ENCODE results near the gene CDK14.

The CDK14 gene

GRCh38 chr7:90984692-90985091 lies 388.6 kb downstream of the CDK14 start:
- TF ChIP-seq TAF1 (IDR thresholded peaks at IDR 0.05; ENCODE audit: borderline replicate concordance, insufficient read depth, low read length): no peak
- no peak for TF ChIP-seq REST (IDR thresholded peaks at IDR 0.05; ENCODE audit: insufficient read depth in 1 of 2, low read depth in 2 of 2, low read length in 2 of 2)
- TF ChIP-seq FOXP2 (optimal IDR thresholded peaks at IDR 0.05; ENCODE audit: borderline replicate concordance, extremely low read depth, extremely low read length, insufficient read depth): no peak
- TF ChIP-seq POLR2AphosphoS5 (IDR thresholded peaks at IDR 0.05; ENCODE audit: low read depth, low read length): no peak
- no peak for TF ChIP-seq SIN3A (IDR thresholded peaks at IDR 0.05; ENCODE audit: borderline replicate concordance, insufficient read depth, low read length)

GRCh38 chr7:90988516-90988915 lies 392.4 kb downstream of the CDK14 start:
- TF ChIP-seq POLR2AphosphoS5 (IDR thresholded peaks at IDR 0.05; ENCODE audit: low read depth, low read length): no peak
- no peak for TF ChIP-seq REST (IDR thresholded peaks at IDR 0.05; ENCODE audit: insufficient read depth in 1 of 2, low read depth in 2 of 2, low read length in 2 of 2)
- TF ChIP-seq FOXP2 (optimal IDR thresholded peaks at IDR 0.05; ENCODE audit: borderline replicate concordance, extremely low read depth, extremely low read length, insufficient read depth): no peak
- TF ChIP-seq TAF1 (IDR thresholded peaks at IDR 0.05; ENCODE audit: borderline replicate concordance, insufficient read depth, low read length): no peak
- TF ChIP-seq SIN3A (IDR thresholded peaks at IDR 0.05; ENCODE audit: borderline replicate concordance, insufficient read depth, low read length): no peak

GRCh38 chr7:90988996-90989765 lies 393.1 kb downstream of the CDK14 start:
- TF ChIP-seq REST (IDR thresholded peaks at IDR 0.05; ENCODE audit: insufficient read depth in 1 of 2, low read depth in 2 of 2, low read length in 2 of 2) (no peak), SIN3A (IDR thresholded peaks at IDR 0.05; ENCODE audit: borderline replicate concordance, insufficient read depth, low read length) (no peak), TAF1 (IDR thresholded peaks at IDR 0.05; ENCODE audit: borderline replicate concordance, insufficient read depth, low read length) (no peak), FOXP2 (optimal IDR thresholded peaks at IDR 0.05; ENCODE audit: borderline replicate concordance, extremely low read depth, extremely low read length, insufficient read depth) (no peak), POLR2AphosphoS5 (IDR thresholded peaks at IDR 0.05; ENCODE audit: low read depth, low read length) (no peak)

- no peak for TF ChIP-seq SIN3A (IDR thresholded peaks at IDR 0.05; ENCODE audit: borderline replicate concordance, insufficient read depth, low read length)
- TF ChIP-seq TAF1 (IDR thresholded peaks at IDR 0.05; ENCODE audit: borderline replicate concordance, insufficient read depth, low read length): no peak
- no peak for TF ChIP-seq FOXP2 (optimal IDR thresholded peaks at IDR 0.05; ENCODE audit: borderline replicate concordance, extremely low read depth, extremely low read length, insufficient read depth)
- no peak for TF ChIP-seq REST (IDR thresholded peaks at IDR 0.05; ENCODE audit: insufficient read depth in 1 of 2, low read depth in 2 of 2, low read length in 2 of 2)
- TF ChIP-seq POLR2AphosphoS5 (IDR thresholded peaks at IDR 0.05; ENCODE audit: low read depth, low read length): no peak
Observed at GRCh38 chr7:90994121-90994520, 398.0 kb downstream of the CDK14 start.

All from PFSK-1 (cell line).